Lower leg skin (tissue), 4 donors: Measurements from ENCODE around the gene CLEC16A. TPM values are rescaled to one million over a fixed set of nuclear protein-coding genes. Genes with fewer than 3 reads are reported as not detected.

ENCODE experiments used
- DNase-seq, 2 donors: peaks; one replicate each; pipeline ENCODE4 v3.0.0-alpha.2; 2019; ENCODE audit warnings: low spot score in 2 of 2
- H3K4me3 ChIP-seq: fragments of 200-600 bp; sonication (generic); 2 replicates; pipeline ENCODE4 v1.5.1; 2017; ENCODE audit warnings: mild to moderate bottlenecking, low read depth; ENCODE audit not compliant: poor library complexity, severe bottlenecking
- POLR2A ChIP-seq, 2 donors: fragments of 450-650 bp; IDR thresholded peaks; one replicate each; pipeline ENCODE4 v1.6.1; 2016 to 2017; ENCODE audit warnings: antibody characterized with exemption in 2 of 2, mild to moderate bottlenecking in 1 of 2, moderate library complexity in 1 of 2
- WGBS, 2 donors: methylation state at CpG; one replicate each; pipeline ENCODE4 v1.1.5; 2018; 5-methylcytosine and 5-hydroxymethylcytosine counted together
- intact Hi-C: fragments of 100-400 bp; cut with DNase I; formaldehyde crosslinking; loops from one replicate; pipeline ENCODE4 v1.15.0; 2023; ENCODE audit warnings: low total_unique reads
- total RNA-seq, 4 donors: library from RNA; depleted of rRNA; stranded (reverse); fragments of >200 nt; gene quantifications; one replicate each; pipeline ENCODE4 v1.1.0, GENCODE V29; 2016
- TF ChIP-seq, protein P1 (sequence below), 3 donors: fragments of 450-650 bp; IDR thresholded peaks; one replicate each; pipeline ENCODE4 v1.5.1; 2016; ENCODE audit warnings: antibody characterized with exemption in 3 of 3, mild to moderate bottlenecking in 3 of 3, moderate library complexity in 2 of 3

Gene CLEC16A
- total RNA-seq, 4 donors from 2014 or later: 26.8 to 30.0 (median 29.5) TPM

DNA sequence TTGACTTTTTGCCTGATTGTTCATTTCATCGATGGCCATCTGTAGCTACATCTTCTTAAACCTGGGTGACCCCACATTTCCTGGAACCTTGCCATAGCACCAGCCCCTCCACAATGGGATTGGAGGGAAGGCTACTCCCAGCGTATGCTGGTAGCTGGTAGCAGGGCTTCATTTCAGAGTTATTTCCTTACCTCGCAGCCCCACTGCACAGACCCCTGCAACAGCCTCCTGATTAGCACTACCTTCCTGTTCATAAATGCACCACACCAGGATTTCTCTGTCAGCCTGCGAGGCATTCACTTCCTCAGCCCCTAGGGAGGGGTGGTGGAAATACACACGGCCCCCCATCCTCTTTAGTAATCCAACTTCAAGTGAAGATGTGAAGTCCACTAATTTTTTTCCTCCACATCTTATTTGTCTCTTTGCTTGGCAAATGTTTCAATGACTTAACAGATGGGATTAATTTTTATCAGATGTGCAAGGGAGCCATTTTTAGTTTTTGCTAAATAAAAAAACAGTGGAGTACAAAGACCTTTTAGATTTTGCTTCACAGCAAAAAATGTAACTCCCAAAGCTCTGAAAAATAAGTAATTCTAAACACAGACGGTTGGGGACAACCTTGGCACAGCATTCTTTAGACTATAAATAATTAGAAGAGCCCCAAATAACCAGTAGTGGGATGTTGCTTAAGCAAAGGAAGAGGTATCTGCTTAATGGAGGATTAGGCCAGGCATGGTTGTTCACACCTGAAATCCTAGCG lies 76.6 kb downstream of the CLEC16A start:
- TF ChIP-seq POLR2A (IDR thresholded peaks at IDR 0.05): no peak
- TF ChIP-seq, protein P1, sequence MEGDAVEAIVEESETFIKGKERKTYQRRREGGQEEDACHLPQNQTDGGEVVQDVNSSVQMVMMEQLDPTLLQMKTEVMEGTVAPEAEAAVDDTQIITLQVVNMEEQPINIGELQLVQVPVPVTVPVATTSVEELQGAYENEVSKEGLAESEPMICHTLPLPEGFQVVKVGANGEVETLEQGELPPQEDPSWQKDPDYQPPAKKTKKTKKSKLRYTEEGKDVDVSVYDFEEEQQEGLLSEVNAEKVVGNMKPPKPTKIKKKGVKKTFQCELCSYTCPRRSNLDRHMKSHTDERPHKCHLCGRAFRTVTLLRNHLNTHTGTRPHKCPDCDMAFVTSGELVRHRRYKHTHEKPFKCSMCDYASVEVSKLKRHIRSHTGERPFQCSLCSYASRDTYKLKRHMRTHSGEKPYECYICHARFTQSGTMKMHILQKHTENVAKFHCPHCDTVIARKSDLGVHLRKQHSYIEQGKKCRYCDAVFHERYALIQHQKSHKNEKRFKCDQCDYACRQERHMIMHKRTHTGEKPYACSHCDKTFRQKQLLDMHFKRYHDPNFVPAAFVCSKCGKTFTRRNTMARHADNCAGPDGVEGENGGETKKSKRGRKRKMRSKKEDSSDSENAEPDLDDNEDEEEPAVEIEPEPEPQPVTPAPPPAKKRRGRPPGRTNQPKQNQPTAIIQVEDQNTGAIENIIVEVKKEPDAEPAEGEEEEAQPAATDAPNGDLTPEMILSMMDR (IDR thresholded peaks at IDR 0.05): no peak
- WGBS, 2 donors: 61 to 67% methylated on average over 7 of the region's 7 CpGs
- DNase-seq: no peak
- H3K4me3 ChIP-seq: no peak overlapping the region
- intact Hi-C loops: no loop called here

DNA sequence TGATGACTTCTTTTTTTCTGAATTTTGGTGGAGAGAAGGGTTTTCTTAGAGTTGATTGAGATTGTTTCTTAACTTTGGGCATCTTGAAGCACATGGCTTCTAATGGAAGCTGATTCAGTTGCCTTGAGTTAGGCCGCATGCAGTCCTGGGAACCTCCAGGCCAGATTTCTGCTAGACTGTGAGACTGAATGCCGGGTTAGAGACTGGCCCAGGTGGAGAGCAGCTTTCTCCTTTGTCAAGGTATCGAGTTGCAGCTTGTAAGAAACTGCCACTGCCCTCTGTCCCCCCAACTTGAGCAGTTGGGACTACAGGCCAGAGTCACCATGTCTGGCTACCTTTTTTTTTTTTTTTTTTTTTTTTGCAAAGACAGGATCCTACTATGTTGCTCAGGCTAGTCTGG lies 77.6 kb downstream of the CLEC16A start:
- 91 to 100% methylated on average over 3 of the region's 3 CpGs for WGBS, 2 donors
- intact Hi-C loops: no loop called here

DNA sequence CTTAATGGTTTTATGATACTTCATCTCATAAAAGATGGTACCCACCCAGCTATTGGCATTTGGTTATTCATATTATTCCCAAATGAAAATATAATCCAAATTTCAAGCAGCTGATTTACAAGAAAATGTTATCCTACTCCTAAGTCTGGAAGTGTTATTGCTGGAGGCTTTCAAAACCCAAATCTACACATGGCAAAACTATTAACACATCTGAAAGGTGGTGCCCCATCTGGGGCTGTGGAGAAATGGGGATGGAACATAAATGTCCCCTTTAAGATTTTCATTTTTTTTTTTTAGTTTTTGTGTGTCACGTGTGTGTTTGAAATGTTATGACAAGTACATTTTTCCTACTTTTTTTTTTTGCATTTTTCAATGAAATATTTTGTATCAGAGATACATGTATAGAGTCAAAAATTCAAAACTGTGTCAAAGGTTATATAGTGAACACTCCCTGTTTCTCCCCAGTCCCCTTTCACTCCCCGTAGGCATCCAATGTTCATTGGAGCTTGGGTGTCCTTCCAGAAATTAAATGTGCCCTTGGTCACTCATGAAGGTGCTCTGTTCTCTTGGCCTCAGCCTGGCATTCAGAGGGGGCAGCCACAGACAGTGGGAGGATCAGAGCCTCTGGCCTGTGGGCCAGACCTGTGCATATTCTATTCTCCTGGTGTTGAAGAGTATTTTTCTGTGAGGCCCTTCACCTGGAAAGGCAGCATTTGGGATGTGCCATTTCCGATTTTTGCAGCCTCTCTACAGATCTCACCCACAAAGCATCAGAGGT lies 79.1 kb downstream of the CLEC16A start:
- no peak overlapping the region for H3K4me3 ChIP-seq
- DNase-seq: no peak
- intact Hi-C loops: no loop called here
- 86 to 87% methylated on average over 3 of the region's 3 CpGs for WGBS, 2 donors
- TF ChIP-seq POLR2A (IDR thresholded peaks at IDR 0.05): no peak
- TF ChIP-seq, protein P1 (IDR thresholded peaks at IDR 0.05): no peak

More for the DNA sequence above, 77.6 kb downstream of the CLEC16A start:
- TF ChIP-seq, protein P1 (IDR thresholded peaks at IDR 0.05): no peak
- TF ChIP-seq POLR2A (IDR thresholded peaks at IDR 0.05): no peak
- no peak overlapping the region for H3K4me3 ChIP-seq
- peak in 1 of 2 donors; percentile 67 for DNase-seq

DNA sequence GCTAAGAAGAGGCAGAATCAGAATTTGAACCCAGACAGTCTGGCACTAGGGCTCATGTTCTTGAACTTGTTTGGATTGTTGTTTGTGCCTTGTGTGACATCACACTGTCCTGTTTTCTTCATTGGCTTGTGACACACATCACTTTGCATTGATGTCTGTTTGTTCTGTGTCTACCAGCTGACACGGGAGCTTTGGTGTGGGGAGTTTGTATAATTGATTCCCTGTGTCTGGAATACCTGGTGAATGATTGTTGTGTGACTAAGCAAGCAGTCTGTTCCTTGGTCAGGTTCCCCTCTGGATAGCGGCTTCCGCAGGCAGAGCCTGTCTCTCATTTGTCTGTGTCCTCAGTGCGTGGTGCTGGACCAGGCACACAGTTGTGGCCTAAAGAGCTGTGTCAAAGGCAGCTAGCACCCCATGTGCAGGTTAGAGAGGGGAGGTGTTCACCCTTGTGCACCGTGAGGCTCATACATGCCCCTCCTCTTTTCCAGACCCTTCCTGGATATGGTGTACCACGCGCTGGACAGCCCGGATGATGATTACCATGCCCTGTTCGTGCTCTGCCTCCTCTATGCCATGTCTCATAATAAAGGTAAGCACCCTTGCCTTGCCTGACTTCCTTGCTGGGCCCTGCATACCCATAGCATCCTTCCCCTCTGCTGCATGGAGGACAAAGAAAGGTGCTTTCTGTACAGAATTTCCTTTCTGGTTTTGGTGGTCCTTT lies 80.1 kb downstream of the CLEC16A start:
- no peak for TF ChIP-seq POLR2A (IDR thresholded peaks at IDR 0.05)
- TF ChIP-seq, protein P1 (IDR thresholded peaks at IDR 0.05): peak in 1 of 3 donors; percentile 97
- WGBS, 2 donors: 94 to 96% methylated on average over 9 of the region's 9 CpGs
- intact Hi-C loops: no loop called here
- DNase-seq: no peak
- no peak overlapping the region for H3K4me3 ChIP-seq

DNA sequence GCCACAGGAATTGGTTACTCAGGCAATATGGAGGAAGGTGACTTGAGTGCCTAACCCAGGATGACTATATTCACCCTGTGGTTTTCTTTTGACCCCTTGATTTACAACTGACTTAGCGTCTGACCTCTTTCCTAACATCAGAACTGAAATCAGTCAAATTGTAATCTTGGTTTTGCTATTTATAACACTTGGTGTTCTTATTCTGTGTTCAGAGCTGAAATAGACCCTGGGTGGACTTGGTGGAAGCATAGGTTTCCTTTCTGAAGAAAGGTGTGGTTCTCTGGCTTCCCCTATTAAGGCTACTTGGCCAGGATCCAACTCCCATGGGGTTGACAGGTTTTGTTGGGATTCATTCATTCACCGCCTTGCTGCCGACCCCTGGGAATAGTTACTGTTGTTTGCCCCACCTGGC lies 80.8 kb downstream of the CLEC16A start:
- intact Hi-C loops: no loop called here
- 91 to 97% methylated on average over 3 of the region's 3 CpGs for WGBS, 2 donors

More for the DNA sequence above, 80.8 kb downstream of the CLEC16A start:
- TF ChIP-seq POLR2A (IDR thresholded peaks at IDR 0.05): no peak
- TF ChIP-seq, protein P1 (IDR thresholded peaks at IDR 0.05): no peak
- H3K4me3 ChIP-seq: no peak overlapping the region
- no peak for DNase-seq
